GM19452 (cell line): ENCODE results near the gene USP15.
"Not testable (repeated sequence)": the region's sequence is repeated elsewhere in the genome, so short reads cannot be mapped to it uniquely, and the experiment has no call there.

Experiments used
- ATAC-seq: cut with Tn5 transposase; IDR thresholded peaks from one replicate; pipeline ENCODE4 v1.9.1; 2021; ENCODE audit not compliant: unreplicated experiment

USP15 gene

GRCh38 chr12:62435303-62436163 lies 175.3 kb downstream of the USP15 start:
- ATAC-seq: no peak

GRCh38 chr12:62436164-62436503 lies 175.9 kb downstream of the USP15 start:
- no peak for ATAC-seq

GRCh38 chr12:62438098-62438692 lies 178.0 kb downstream of the USP15 start:
- no peak for ATAC-seq

- no peak for ATAC-seq
Measured at GRCh38 chr12:62446754-62447452, 186.7 kb downstream of the USP15 start.

- no peak for ATAC-seq
Measured at GRCh38 chr12:62448436-62448835, 188.2 kb downstream of the USP15 start.

DNA sequence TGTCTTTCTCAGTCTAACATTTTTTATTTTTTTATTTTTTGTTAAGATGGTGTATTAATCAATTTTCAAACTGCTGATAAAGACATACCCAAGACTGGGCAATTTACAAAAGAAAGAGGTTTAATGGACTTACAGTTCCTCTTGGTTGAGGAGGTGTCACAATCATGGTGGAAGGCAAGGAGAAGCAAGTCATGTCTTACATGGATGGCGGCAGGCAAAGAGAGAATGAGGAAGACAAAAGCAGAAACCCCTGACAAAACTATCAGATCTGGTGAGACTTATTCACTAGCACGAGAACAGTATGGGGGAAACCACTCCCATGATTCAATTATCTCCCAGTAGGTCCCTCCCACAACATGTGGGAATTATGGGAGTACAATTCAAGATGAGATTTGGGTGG lies 195.2 kb downstream of the USP15 start:
- ATAC-seq: not testable (repeated sequence)

DNA sequence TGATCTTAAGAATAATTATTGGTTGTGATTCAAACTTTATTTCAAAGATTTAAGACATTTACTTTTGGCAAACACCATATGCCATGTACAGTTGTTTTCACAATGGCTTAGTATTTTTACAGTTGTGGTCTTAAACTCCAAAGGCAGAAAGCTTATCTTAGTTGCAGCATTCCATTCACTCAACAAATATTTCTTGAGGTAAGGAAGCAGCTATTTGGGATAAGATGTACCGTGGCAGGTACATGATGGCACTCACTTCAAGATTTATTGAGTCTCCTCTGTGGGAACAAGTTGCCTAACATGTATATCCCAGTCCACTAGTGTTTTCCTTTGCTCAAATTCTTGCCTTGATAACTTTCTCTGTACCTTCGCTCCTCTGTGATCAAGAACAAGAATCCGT lies 198.4 kb downstream of the USP15 start:
- no peak for ATAC-seq

- no peak for ATAC-seq
Measured at GRCh38 chr12:62459976-62460375, 199.8 kb downstream of the USP15 start.

DNA sequence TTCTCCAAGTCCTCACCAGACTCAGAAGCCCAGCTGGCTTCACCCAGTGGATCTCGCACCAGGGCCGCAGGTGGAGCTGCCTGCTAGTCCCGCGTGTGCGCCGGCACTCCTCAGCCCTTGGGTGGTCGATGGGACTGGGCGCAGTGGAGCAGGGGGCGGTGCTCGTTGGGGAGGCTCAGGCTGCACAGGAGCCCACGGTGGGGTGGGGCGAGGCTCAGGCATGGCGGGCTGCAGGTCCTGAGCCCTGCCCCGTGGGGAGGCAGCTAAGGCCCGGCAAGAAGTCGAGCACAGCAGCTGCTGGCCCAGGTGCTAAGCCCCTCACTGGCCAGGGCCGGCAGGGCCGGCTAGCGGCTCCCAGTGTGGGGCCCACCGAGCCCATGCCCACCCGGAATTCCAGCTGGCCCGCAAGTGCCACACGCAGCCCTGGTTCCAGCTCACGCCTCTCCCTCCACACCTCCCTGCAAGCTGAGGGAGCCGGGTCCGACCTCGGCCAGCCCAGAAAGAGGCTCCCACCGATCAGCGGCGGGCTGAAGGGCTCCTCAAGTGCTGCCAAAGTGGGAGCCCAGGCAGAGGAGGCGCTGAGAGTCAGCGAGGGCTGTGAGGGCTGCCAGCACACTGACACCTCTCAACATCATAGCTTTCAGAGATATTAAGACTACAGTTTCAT lies 201.1 kb downstream of the USP15 start:
- ATAC-seq: not testable (repeated sequence)

DNA sequence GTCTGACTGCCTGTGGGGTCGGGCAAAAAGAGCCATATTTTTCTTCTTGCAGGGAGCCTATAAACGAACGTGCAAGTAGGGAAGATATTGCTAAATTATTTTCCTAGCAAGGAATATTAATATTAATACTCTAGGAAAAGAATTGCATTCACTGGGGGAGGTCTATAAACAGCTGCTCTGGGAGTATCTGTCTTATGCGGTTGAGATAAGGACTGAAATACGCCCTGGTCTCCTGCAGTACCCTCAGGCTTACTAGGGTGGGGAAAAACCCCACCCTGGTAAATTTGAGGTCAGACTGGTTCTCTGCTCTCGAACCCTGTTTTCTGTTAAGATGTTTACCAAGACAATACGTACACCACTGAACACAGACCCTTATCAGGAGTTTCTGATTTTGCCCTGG lies 203.0 kb downstream of the USP15 start:
- ATAC-seq: not testable (repeated sequence)
